Stimulated activated CD4-positive, alpha-beta T cell treated with anti-CD3 and anti-CD28 coated beads, Interleukin-2, amount 100 ng/mL, for 48 hours (primary cell): Measurements from ENCODE around the gene PNKP.
"Not testable (repeated sequence)": the region's sequence is repeated elsewhere in the genome, so short reads cannot be mapped to it uniquely, and the experiment has no call there.

Experiments used
- DNase-seq, 2 donors: peaks; one replicate each; pipeline ENCODE4 v3.0.0-alpha.2; 2020

The PNKP gene

DNA sequence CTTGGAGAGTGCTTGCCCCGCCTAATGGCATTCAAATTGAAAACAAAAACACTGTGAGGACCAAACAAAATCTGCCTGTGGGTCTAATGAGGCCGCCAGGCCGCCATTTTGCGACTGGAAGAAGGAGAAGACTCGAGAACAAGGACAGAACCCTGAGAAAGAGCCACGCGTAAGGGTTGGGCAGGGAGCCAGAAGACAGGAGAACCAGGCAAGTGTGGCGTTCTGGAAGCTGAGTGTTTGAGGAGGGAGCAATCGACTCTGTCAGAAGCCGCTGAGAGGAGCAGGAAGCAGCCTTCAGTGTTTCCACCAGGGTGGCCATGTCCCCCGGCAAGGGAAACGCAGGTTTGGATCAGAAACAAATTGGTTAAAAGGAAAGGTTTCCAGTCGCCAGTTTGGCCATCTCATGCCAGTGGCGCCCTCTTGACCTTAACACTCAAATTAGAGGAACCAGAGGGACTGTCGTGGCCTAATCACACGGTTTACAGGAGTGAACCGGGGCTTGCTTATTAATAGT, 26.6 kb downstream of the PNKP start:
- no peak for DNase-seq

GRCh38 chr19:49840321-49840720, 27.1 kb downstream of the PNKP start:
- DNase-seq: no peak

GRCh38 chr19:49839713-49840112, 27.7 kb downstream of the PNKP start:
- no peak for DNase-seq

- no peak for DNase-seq
Measured at GRCh38 chr19:49838885-49839588, 28.3 kb downstream of the PNKP start.

DNA sequence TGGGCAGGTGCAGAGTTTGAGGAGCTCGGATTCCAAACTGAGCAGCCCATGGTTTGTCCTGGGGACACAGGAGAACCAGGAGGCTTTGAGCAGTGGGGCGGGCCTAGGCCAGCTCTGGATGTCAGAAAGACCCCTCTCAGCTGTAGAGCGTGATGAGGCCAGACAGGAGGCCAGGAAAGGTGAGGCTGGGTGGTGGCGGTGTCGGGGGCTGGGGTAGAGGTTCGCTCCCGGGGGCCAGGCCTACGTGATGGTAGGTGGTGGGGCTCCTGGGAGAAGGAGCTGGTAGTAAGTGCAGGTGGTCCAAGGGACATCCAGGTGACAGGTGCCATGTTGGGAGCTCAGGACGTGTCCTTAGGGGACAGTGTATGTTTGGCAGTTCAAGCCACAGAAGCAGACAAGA, 30.0 kb downstream of the PNKP start:
- DNase-seq: no peak

DNA sequence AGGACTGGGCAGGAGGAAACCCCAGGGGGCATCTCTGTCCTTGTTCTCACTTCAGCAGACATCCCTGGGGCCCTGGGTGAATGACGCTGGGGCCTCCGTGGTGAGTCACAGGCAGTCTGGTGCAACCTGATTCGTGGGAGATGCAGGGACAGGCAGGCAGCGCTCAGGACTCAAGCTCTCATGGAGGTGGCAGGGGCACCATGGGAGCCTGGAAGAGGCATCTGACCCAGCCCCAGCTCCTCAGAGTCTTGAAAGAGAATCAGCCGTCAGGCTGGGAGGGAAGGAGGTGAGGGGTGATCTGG, 30.4 kb downstream of the PNKP start:
- DNase-seq: no peak

DNA sequence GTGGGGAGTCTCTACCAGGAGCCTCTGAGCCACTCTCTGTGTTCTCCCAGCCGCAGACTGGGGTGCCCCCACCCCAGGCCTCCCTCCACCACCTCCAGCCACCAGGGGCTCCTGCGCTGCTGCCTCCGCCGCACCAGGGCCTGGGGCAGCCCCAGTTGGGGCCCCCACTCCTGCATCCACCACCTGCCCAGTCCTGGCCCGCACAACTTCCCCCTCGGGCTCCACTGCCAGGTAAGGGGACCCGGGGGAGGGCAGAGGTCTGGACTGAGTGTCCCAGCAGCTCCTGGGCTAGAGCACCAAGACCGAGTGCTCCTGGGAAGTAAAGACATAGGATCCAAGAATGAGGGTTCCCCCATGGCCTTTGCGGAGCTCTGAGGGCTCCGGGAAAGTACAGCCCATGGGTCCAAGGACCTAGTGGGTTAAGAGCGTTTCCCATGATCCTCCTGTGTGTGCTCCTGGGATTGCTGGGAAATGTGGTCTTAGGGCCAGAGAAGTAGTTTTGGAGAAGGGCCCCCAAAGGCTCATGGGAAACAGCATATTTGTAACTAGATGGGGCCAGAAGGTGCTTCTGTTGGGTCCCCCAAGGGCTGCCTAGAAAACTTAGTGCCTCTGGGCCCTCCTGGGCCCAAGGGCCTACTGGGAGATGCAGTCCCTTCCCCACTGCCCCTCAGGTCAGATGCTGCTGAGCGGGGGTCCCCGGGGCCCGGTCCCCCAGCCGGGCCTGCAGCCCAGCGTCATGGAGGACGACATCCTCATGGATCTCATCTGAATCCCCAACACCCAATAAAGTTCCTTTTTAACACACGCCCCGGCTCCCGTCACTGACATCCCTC, 31.0 kb downstream of the PNKP start:
- DNase-seq: no peak

DNA sequence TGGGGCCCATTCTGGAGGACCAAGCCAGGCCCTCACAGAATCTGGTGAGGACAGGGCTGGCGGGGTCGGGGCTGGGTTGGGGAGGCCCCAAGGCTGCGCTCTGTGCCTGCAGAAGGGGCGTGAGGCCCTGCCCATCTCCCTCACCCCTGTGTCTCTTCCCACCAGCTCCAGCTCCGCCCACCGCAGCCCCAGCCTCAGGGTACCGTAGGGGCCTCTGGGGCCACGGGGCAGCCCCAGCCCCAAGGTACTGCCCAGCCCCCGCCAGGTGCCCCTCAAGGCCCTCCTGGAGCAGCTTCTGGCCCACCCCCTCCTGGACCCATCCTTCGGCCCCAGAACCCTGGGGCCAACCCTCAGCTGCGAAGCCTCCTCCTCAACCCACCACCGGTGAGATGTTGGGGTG, 31.8 kb downstream of the PNKP start:
- no peak for DNase-seq

DNA sequence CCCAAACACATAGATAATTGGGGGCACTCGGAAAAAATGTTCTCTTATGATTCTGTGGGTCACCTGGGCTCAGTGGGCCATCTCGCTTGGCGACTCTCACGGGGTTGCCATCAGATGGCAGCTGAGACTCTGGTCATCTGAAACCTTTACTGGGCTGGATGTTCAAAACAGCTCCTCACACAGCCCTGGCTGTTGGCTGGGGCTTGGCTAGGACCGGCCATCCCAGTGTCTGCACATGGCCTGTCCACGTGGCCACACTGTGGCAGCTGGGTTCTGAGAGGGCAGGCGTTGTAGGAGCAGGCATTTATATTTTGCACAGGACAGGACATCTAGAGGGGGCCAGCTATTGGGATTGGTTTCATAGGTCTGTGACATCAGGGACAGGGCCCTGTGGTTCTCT, 33.8 kb downstream of the PNKP start:
- DNase-seq: no peak

DNA sequence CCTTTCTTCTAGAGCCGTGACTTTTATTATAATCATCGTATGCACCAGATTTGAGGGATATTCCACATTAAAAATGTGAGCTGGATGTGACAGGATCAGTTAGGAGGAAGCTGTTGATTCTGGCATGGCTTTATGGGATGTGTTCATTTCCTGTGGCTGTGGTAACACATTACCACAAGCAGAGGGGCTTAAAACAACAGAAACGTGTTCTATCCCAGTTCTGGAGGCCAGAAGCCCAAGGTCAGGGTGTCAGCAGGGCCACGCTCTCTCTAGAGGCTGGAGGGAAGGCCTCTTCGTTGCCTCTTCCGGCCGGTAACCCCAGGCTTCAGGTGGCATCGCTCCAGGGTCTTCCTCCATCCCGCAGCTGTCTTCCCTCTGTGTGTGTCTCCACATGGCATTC, 34.8 kb downstream of the PNKP start:
- no peak for DNase-seq

GRCh38 chr19:49831592-49831991, 35.8 kb downstream of the PNKP start:
- DNase-seq: no peak

DNA sequence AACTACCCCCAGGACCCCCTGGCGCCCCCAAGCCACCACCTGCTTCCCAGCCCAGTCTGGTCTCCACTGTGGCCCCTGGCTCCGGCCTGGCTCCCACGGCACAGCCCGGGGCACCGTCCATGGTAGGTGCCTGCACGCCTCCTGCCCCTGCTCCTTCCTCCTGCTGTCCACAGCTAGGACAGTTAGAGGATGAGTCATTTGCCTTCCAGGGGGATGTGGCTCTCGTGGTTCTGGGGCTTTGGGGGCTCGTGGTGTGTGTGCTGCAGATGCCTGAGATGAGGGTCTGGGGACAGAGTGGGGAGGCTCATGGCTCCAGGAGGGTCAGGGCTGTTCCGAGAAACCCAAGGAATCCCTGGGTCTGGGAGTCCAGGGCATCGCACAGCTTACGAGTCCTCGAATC, 36.6 kb downstream of the PNKP start:
- DNase-seq: no peak

GRCh38 chr19:49829721-49830120, 37.7 kb downstream of the PNKP start:
- DNase-seq: no peak

- DNase-seq: no peak
Measured at GRCh38 chr19:49829200-49829599, 38.2 kb downstream of the PNKP start.

- no peak for DNase-seq
Measured at GRCh38 chr19:49827034-49827433, 40.3 kb downstream of the PNKP start.

GRCh38 chr19:49824662-49825061, 42.7 kb downstream of the PNKP start:
- no peak for DNase-seq

GRCh38 chr19:49823472-49823871, 43.9 kb downstream of the PNKP start:
- no peak for DNase-seq

- no peak for DNase-seq
Measured at GRCh38 chr19:49820125-49820524, 47.3 kb downstream of the PNKP start.

GRCh38 chr19:49819452-49820115, 47.8 kb downstream of the PNKP start:
- not testable (repeated sequence) for DNase-seq

DNA sequence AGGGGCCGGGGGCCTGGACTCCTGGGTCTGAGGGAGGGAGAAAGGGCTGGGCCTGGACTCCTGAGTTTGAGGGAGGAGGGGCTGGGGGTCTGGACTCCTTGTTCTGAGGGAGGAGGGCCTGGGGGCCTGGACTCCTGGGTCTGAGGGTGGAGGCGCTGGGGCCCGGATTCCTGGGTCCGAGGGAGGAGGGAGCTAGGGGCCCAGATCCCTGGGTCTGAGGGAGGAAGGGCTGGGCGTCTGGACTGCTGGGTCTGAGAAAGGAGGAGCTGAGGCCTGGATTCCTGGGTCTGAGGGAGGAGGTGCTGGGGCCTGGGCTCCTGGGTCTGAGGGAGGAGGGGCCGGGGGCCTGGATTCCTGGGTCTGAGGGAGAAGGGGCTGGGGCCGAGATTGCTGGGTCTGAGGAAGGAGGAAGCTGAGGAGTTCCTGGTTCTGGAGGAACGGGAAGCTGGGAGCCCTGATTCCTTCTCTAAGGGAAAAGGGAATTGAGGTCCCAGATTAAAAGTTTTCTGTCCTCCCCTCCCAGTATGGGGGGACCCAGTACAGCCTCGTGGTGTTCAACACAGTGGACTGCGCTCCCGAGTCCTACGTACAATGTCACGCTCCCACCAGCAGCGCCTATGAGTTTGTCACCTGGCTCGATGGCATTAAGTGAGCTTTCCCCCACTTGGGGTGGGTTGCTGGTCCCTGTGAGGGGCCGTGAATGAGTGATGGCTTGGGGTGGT, 48.6 kb downstream of the PNKP start:
- no peak for DNase-seq

GRCh38 chr19:49817964-49818648, 49.3 kb downstream of the PNKP start, which contains the start of gene MED25:
Gene MED25, plus strand, starts transcription at chr19:49818289. Its CDS starts 53 bp downstream, at chr19:49818342.
- peak; percentile 80 to 84 for DNase-seq

DNA sequence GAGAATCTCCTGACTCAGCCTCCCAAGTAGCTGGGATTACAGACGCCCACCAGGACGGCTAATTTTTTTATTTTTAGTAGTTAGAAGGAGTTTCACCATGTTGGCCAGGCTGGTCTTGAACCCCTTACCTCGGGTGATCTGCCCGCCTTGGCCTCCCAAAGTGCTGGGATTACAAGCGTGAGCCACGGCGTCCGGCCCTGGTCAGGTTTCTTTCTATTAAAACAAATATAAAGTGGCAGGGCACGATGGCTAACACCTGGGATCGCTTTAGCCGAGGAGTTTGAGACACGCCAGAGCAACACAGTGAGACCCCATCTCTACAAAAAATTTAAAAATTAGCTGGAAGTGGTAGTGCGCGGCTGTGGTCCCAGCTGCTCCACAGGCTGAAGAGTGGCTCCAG, 50.8 kb downstream of the PNKP start:
- no peak for DNase-seq
